GM19324 (cell line): ENCODE data around the gene SPEG.
A peak's percentile ranks its signal among the peaks of the same experiment; 100 is the strongest.

Experiments used
- ATAC-seq: cut with Tn5 transposase; IDR thresholded peaks from one replicate; pipeline ENCODE4 v1.9.1; 2021; ENCODE audit warnings: mild to moderate bottlenecking, moderate library complexity; ENCODE audit not compliant: unreplicated experiment, low FRiP score

Gene SPEG

GRCh38 chr2:219457784-219458369, 23.2 kb downstream of the SPEG start:
- peak; percentile 49 for ATAC-seq

- ATAC-seq: no peak
Observed at GRCh38 chr2:219458996-219459395, 24.4 kb downstream of the SPEG start.

GRCh38 chr2:219459460-219460311, 25.0 kb downstream of the SPEG start:
- ATAC-seq: no peak

GRCh38 chr2:219460424-219460926, 25.8 kb downstream of the SPEG start:
- no peak for ATAC-seq

- ATAC-seq: no peak
Observed at GRCh38 chr2:219461047-219461514, 26.4 kb downstream of the SPEG start.

- no peak for ATAC-seq
Observed at GRCh38 chr2:219461669-219462068, 27.0 kb downstream of the SPEG start.

- ATAC-seq: no peak
Observed at GRCh38 chr2:219462349-219462748, 27.7 kb downstream of the SPEG start.

- no peak for ATAC-seq
Observed at GRCh38 chr2:219464286-219465032, 29.8 kb downstream of the SPEG start.

GRCh38 chr2:219465659-219466561, 31.3 kb downstream of the SPEG start:
- ATAC-seq: no peak

GRCh38 chr2:219466816-219467735, 32.4 kb downstream of the SPEG start:
- no peak for ATAC-seq

- ATAC-seq: no peak
Observed at GRCh38 chr2:219467736-219468075, 33.1 kb downstream of the SPEG start.

- no peak for ATAC-seq
Observed at GRCh38 chr2:219468410-219469185, 34.0 kb downstream of the SPEG start.

- ATAC-seq: no peak
Observed at GRCh38 chr2:219469186-219469724, 34.6 kb downstream of the SPEG start.

GRCh38 chr2:219470429-219470828, 35.8 kb downstream of the SPEG start:
- ATAC-seq: no peak

GRCh38 chr2:219471476-219472371, 37.1 kb downstream of the SPEG start:
- no peak for ATAC-seq

- ATAC-seq: no peak
Observed at GRCh38 chr2:219472629-219473187, 38.1 kb downstream of the SPEG start.

GRCh38 chr2:219473511-219473910, 38.9 kb downstream of the SPEG start:
- ATAC-seq: no peak
